22Rv1 (cell line): ENCODE measurements around the gene RUSF1.
"Not testable (repeated sequence)": the region's sequence is repeated elsewhere in the genome, so short reads cannot be mapped to it uniquely, and the experiment has no call there.

Source experiments
- H3K27ac ChIP-seq: fragments of 450-650 bp; 2 replicates; pipeline ENCODE4 v1.5.1; 2017
- CTCF ChIP-seq: fragments of 450-650 bp; IDR thresholded peaks from 2 replicates; pipeline ENCODE4 v1.5.1; 2017; ENCODE audit warnings: mild to moderate bottlenecking
- ZFX ChIP-seq: fragments of 450-650 bp; IDR thresholded peaks from 2 replicates; pipeline ENCODE4 v1.6.1; 2017; ENCODE audit warnings: antibody characterized with exemption, borderline replicate concordance

RUSF1 gene

GRCh38 chr16:31508706-31509195 is 560 bp upstream of the RUSF1 start:
- H3K27ac ChIP-seq = peak overlapping the region; percentile 66
- TF ChIP-seq ZFX = 0 out of 2 replicates have a peak, but pooled peaks have one; percentile 6
- TF ChIP-seq CTCF = no peak

DNA sequence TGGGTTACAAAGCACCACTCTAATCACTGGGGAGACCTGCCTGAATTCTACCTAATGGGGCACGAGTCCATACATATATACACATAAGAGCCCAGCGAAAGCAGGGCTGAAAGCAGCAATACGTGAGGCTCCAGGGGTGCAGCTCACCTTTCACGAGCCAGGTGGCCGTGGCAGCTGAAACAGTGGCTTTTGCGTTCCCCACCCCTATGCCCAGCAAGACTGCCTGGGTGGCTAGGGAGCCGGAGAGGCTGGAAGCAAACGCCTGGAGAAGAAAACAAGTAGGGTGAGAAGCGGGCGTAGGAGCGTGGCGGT is 618 bp downstream of the RUSF1 start:
- TF ChIP-seq ZFX (no peak), CTCF (no peak)
- H3K27ac ChIP-seq = peak overlapping the region; percentile 66

DNA sequence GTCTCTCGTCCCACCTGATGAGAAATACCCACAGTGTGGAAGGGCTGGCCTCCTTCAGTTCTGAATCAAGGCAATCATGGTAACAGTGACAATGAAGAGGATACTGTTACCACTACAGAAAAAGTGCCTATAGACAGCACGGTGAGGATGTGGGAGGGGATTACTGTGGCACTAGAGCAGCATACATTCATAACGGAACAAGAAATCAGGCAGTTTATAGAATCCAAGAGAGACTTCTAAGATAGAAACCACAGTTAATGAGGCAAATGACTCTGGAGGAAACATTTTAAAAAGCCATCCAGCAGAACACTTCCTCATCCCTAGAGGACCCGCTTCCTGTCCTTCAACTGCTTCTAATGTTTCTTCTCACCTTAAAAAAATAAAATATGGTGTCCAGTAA is 2.7 kb downstream of the RUSF1 start:
- TF ChIP-seq ZFX (no peak), CTCF (no peak)
- H3K27ac ChIP-seq = no peak overlapping the region

DNA sequence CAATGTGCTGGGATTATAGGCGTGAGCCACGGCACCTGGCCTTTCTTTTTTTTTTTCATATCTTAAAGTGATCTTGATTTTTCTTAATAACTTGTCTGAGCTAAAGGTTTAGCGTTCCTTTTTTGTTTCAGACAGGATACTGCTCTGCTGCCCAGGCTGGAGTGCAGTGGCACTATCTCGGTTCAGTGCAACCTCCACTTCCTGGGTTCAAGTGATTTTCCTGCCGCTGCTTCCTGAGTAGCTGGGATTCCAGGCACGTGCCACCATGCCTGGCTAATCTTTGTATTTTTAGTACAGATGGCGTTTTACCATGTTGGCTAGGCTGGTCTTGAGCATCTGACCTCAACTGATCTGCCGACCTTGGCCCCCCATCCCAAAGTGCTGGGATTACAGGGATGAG is 4.0 kb downstream of the RUSF1 start:
- H3K27ac ChIP-seq = no peak overlapping the region
- no peak for TF ChIP-seq CTCF
- no peak for TF ChIP-seq ZFX

DNA sequence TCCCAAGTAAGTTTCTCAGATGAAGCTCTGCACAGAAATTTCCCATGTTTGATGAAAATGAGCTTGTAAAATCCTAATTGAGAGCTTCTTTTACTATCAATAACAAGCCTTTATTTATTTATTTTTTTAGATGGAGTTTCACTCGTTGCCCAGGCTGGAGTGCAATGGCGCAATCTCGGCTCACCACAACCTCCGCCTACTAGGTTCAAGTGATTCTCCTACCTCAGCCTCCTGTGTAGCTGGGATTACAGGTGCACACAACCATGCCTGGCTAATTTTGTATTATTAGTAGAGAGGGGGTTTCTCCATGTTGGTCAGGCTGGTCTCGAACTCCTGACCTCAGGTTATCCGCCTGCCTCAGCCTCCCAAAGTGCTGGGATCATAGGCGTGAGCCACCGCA is 4.6 kb downstream of the RUSF1 start:
- not testable (repeated sequence) for H3K27ac ChIP-seq

DNA sequence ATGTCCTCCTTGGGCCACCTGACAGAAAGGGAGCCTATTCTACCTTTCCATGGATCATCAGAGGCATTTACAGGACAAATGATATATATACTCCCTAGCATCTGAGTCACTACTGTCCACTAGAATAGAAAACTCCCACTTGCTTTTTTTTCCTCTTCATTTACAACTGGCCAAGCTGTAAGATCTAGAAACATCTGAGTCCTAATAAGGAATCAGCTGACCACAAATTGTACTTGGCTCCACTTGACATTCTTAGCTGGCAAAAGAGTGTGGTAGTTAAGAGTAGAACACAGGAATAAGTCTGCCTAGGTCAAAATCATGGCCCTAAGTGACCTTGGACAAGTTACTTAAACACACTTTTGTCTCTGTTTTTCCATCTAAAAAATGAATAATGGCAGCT is 5.2 kb downstream of the RUSF1 start:
- TF ChIP-seq CTCF (no peak), ZFX (no peak)
- no peak overlapping the region for H3K27ac ChIP-seq

DNA sequence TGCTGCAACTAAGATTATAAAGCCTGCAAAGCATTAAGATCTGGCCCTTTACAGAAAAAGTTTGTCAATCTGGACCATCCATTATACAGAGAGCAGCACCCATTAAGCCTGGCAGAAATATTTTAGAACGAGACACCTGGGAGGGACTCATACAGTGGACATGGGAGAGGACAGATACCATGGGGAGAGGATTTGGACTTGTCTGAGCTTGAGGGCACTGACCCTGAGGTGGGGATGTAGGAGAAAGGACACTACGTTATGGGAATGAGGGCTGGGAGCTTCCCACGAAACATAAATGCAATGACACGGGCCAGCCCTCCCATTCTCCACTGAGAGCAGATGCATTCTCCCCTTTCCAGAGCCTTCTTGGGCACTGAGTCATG is 6.2 kb downstream of the RUSF1 start:
- TF ChIP-seq CTCF (no peak), ZFX (no peak)
- no peak overlapping the region for H3K27ac ChIP-seq

DNA sequence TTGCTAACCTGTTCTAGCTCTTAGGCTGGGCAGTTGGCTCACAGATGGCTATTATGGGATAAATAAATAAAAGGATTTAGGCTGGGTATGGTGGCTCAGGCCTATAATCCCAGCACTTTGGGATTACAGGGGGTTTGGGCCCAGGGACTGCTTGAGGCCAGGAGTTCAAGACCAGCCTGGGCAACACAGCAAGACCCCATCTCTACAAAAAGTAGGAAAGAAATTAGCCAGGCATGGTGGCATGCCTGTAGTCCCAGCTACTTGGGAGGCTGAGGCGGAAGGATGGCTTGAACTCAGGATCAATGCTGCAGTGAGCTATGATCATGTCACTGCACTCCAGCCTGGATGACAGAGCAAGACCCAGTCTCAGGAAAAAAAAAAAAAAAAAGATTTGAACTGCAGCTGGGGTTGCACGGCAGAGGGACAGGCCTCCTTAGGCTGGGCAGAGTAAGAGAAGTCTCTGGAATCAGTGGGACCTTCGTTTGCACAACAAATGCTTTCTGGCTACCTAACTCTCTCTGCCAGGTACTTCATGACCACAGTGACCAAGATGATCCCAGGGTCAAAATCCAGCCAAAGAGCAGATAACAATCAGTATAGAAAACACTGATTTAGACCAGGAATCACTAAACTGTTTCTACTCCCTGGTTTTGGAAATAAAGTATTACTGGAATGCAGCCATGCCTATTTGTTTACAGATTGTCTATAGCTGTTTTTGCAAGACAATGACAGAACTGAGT is 6.8 kb downstream of the RUSF1 start:
- no peak overlapping the region for H3K27ac ChIP-seq
- no peak for TF ChIP-seq ZFX
- TF ChIP-seq CTCF = no peak
